T-helper 17 cell (primary cell): ENCODE results near the gene PAGE1. TPM values are rescaled to one million over a fixed set of nuclear protein-coding genes. Genes with fewer than 3 reads are reported as not detected.
"Not testable (repeated sequence)": the region's sequence is repeated elsewhere in the genome, so short reads cannot be mapped to it uniquely, and the experiment has no call there.

Experiments
- ATAC-seq: fragments of 150-1000 bp; cut with Tn5 transposase; 2 replicates; pipeline ENCODE4 v1.10.0; 2021; ENCODE audit warnings: mild to moderate bottlenecking, moderate library complexity
- DNase-seq, 3 donors: peaks; one replicate each; pipeline versions ENCODE4 v3.0.0 to v3.0.0-alpha.2; 2020 to 2021
- H3K9me3 ChIP-seq: one replicate; pipeline ENCODE4 v1.7.0; 2013; ENCODE audit warnings: low read length, mild to moderate bottlenecking; ENCODE audit not compliant: control insufficient read depth, poor library complexity, severe bottlenecking
- H3K27ac Mint-ChIP-seq: one replicate; pipeline ENCODE4 v1.8.0; 2022; ENCODE audit warnings: mild to moderate bottlenecking, moderate library complexity, mixed read lengths
- H3K27me3 Mint-ChIP-seq: one replicate; pipeline ENCODE4 v1.8.0; 2022; ENCODE audit warnings: mixed read lengths
- H3K36me3 Mint-ChIP-seq: one replicate; pipeline ENCODE4 v1.8.0; 2022; ENCODE audit warnings: low read depth, mixed read lengths
- H3K4me1 Mint-ChIP-seq: one replicate; pipeline ENCODE4 v1.8.0; 2022; ENCODE audit warnings: mild to moderate bottlenecking, mixed read lengths
- H3K4me3 Mint-ChIP-seq: one replicate; pipeline ENCODE4 v1.8.0; 2022; ENCODE audit warnings: mild to moderate bottlenecking, moderate library complexity, mixed read lengths
- total RNA-seq, 4 donors: library from RNA in 2 of 4; stranded (reverse) in 2 of 4; gene quantifications; one replicate each; pipeline ENCODE4 v1.2.3 and lab custom pipeline; 2022 to 2026

The PAGE1 gene
- total RNA-seq = not detected
- total RNA-seq (lab: John Stamatoyannopoulos, UW) = 0 reads per million in 2 donors

- Mint-ChIP-seq H3K27ac (no peak within 1 kb of the TSS), H3K27me3 (no peaks in the 10 kb centered on the region), H3K4me3 (no peak within 1 kb of the TSS), H3K36me3 (no peaks in the 10 kb centered on the region), H3K4me1 (no peaks in the 10 kb centered on the region)
- H3K9me3 ChIP-seq = no peaks in the 10 kb centered on the region
- no peak for ATAC-seq
- no peak for DNase-seq
These were observed at the start of gene PAGE1 for GRCh38 chrX:49695276-49696180. PAGE1 (minus strand) TSS chrX:49695984; CDS start chrX:49694770, 1,214 bp downstream.

- not testable (repeated sequence) for H3K9me3 ChIP-seq, H3K27ac Mint-ChIP-seq, H3K4me3 Mint-ChIP-seq, DNase-seq, H3K4me1 Mint-ChIP-seq, H3K36me3 Mint-ChIP-seq, ATAC-seq
- H3K27me3 Mint-ChIP-seq = peaks cover 11% of the 10 kb centered on the region
These were observed 45.7 kb upstream of the PAGE1 start for GRCh38 chrX:49741501-49741900.

- no peak overlapping the region for H3K27ac Mint-ChIP-seq
- H3K27me3 Mint-ChIP-seq = no peaks in the 10 kb centered on the region
- no peaks in the 10 kb centered on the region for H3K9me3 ChIP-seq
- DNase-seq = no peak
- no peaks in the 10 kb centered on the region for H3K36me3 Mint-ChIP-seq
- H3K4me3 Mint-ChIP-seq = no peak overlapping the region
- H3K4me1 Mint-ChIP-seq = peaks cover 2% of the 10 kb centered on the region
- no peak for ATAC-seq
These were observed 32.1 kb upstream of the PAGE1 start for GRCh38 chrX:49727847-49728246.

GRCh38 chrX:49726966-49727365, 31.2 kb upstream of the PAGE1 start:
- Mint-ChIP-seq H3K4me3 (no peak overlapping the region), H3K36me3 (no peaks in the 10 kb centered on the region), H3K27me3 (no peaks in the 10 kb centered on the region), H3K4me1 (peaks cover 2% of the 10 kb centered on the region), H3K27ac (no peak overlapping the region)
- no peak for DNase-seq
- no peak for ATAC-seq
- no peaks in the 10 kb centered on the region for H3K9me3 ChIP-seq

GRCh38 chrX:49725923-49726904, 30.4 kb upstream of the PAGE1 start:
- no peaks in the 10 kb centered on the region for H3K36me3 Mint-ChIP-seq
- DNase-seq (no peak), ATAC-seq (no peak)
- H3K4me3 Mint-ChIP-seq = no peak overlapping the region
- H3K27me3 Mint-ChIP-seq = no peaks in the 10 kb centered on the region
- H3K9me3 ChIP-seq = no peaks in the 10 kb centered on the region
- no peak overlapping the region for H3K27ac Mint-ChIP-seq
- peaks cover 2% of the 10 kb centered on the region for H3K4me1 Mint-ChIP-seq

GRCh38 chrX:49725401-49725800, 29.6 kb upstream of the PAGE1 start:
- Mint-ChIP-seq H3K27ac (no peak overlapping the region), H3K36me3 (no peaks in the 10 kb centered on the region), H3K4me1 (peaks cover 2% of the 10 kb centered on the region), H3K4me3 (no peak overlapping the region), H3K27me3 (no peaks in the 10 kb centered on the region)
- ATAC-seq (no peak), DNase-seq (no peak)
- H3K9me3 ChIP-seq = no peaks in the 10 kb centered on the region

GRCh38 chrX:49720106-49720505, 24.3 kb upstream of the PAGE1 start:
- not testable (repeated sequence) for DNase-seq, ATAC-seq, H3K27ac Mint-ChIP-seq, H3K27me3 Mint-ChIP-seq, H3K4me3 Mint-ChIP-seq, H3K9me3 ChIP-seq, H3K4me1 Mint-ChIP-seq, H3K36me3 Mint-ChIP-seq

GRCh38 chrX:49712577-49712976, 16.8 kb upstream of the PAGE1 start:
- ATAC-seq = no peak
- H3K9me3 ChIP-seq = no peaks in the 10 kb centered on the region
- Mint-ChIP-seq H3K36me3 (no peaks in the 10 kb centered on the region), H3K27ac (no peak overlapping the region), H3K27me3 (peaks cover 8% of the 10 kb centered on the region), H3K4me1 (no peaks in the 10 kb centered on the region), H3K4me3 (no peak overlapping the region)
- DNase-seq = no peak

- H3K27ac Mint-ChIP-seq = no peak overlapping the region
- H3K27me3 Mint-ChIP-seq = peaks cover 8% of the 10 kb centered on the region
- no peaks in the 10 kb centered on the region for H3K4me1 Mint-ChIP-seq
- no peak for ATAC-seq
- no peaks in the 10 kb centered on the region for H3K36me3 Mint-ChIP-seq
- no peak overlapping the region for H3K4me3 Mint-ChIP-seq
- DNase-seq = no peak
- no peaks in the 10 kb centered on the region for H3K9me3 ChIP-seq
These were observed 15.0 kb upstream of the PAGE1 start for GRCh38 chrX:49710744-49711319.

GRCh38 chrX:49704691-49705404, 9.1 kb upstream of the PAGE1 start:
- Mint-ChIP-seq H3K4me3 (no peak overlapping the region), H3K27me3 (peaks cover 5% of the 10 kb centered on the region), H3K36me3 (no peaks in the 10 kb centered on the region), H3K4me1 (no peaks in the 10 kb centered on the region), H3K27ac (no peak overlapping the region)
- no peak for ATAC-seq
- DNase-seq = no peak
- no peaks in the 10 kb centered on the region for H3K9me3 ChIP-seq

- Mint-ChIP-seq H3K4me3 (no peak overlapping the region), H3K27ac (no peak overlapping the region), H3K27me3 (peaks cover 5% of the 10 kb centered on the region), H3K4me1 (no peaks in the 10 kb centered on the region), H3K36me3 (no peaks in the 10 kb centered on the region)
- DNase-seq (no peak), ATAC-seq (no peak)
- no peaks in the 10 kb centered on the region for H3K9me3 ChIP-seq
These were observed 6.1 kb upstream of the PAGE1 start for GRCh38 chrX:49701933-49702332.

GRCh38 chrX:49701323-49701722, 5.5 kb upstream of the PAGE1 start:
- no peaks in the 10 kb centered on the region for H3K4me1 Mint-ChIP-seq
- ATAC-seq (no peak), DNase-seq (no peak)
- H3K4me3 Mint-ChIP-seq = no peak overlapping the region
- no peak overlapping the region for H3K27ac Mint-ChIP-seq
- H3K9me3 ChIP-seq = no peaks in the 10 kb centered on the region
- H3K36me3 Mint-ChIP-seq = no peaks in the 10 kb centered on the region
- H3K27me3 Mint-ChIP-seq = peaks cover 5% of the 10 kb centered on the region
